ENCODE measurements around the gene GNAZ.

DNA sequence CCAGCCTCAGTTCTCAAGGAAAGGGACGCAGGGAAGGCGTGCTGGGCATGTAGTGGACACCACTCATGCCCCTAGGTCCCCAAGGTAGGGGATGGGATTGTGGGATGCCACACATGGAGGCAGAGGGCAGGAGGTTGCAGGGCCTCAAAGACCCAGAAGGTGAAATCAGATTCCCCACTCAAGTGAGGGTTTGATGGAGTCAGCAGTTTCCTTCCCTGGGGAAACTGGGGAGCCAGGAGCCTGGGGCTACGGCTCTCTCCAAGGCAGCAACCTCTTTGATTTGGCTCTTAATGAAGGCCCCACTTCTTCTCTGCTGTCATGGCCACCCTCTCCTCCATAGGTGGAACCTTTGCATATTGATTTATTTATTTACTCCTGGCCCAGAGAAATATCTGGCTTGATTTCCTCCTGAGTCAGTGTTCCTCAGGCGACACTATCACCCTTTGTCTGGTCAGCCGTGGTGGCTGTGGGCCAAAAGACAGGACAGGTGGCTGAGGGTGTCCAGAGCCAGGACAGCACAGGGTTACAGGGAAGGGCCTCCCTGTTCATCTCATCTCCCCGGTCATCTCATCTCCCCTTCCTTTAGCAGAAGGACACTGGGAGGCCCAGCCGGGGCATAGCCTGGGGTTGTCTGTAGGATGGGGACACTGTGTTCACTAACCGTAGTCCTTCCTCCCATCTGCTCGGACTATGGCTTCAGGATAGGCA lies 9.6 kb downstream of the GNAZ start:
- TF ChIP-seq, protein P1, sequence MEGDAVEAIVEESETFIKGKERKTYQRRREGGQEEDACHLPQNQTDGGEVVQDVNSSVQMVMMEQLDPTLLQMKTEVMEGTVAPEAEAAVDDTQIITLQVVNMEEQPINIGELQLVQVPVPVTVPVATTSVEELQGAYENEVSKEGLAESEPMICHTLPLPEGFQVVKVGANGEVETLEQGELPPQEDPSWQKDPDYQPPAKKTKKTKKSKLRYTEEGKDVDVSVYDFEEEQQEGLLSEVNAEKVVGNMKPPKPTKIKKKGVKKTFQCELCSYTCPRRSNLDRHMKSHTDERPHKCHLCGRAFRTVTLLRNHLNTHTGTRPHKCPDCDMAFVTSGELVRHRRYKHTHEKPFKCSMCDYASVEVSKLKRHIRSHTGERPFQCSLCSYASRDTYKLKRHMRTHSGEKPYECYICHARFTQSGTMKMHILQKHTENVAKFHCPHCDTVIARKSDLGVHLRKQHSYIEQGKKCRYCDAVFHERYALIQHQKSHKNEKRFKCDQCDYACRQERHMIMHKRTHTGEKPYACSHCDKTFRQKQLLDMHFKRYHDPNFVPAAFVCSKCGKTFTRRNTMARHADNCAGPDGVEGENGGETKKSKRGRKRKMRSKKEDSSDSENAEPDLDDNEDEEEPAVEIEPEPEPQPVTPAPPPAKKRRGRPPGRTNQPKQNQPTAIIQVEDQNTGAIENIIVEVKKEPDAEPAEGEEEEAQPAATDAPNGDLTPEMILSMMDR (IDR thresholded peaks at IDR 0.05) = no peak
- TF ChIP-seq POLR2A (IDR thresholded peaks at IDR 0.05) = no peak
- TF ChIP-seq EP300 (IDR thresholded peaks at IDR 0.05) = no peak
- no peak for TF ChIP-seq POLR2AphosphoS5 (IDR thresholded peaks at IDR 0.05)
